ENCODE measurements around the gene IGF1.

The IGF1 gene

DNA sequence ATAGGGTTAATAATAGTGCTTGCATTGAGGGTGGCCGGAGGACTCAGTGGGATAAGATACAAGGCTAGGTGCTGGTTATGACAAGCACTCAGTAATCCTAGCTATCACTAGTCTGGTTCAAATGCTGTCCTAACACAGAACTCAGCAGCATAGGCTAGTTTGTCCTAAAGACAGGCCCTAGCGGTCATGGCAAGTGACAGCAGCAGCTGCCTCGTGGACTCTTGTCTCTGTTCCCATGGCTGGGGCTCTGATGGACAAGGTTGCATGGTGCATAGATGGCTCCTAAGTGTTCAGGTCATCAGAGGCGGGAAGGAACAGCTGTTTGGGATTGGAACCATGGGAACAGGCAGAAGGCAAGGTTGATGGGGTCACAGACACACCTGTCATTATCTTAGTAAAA lies 42.4 kb upstream of the IGF1 start:
- TF ChIP-seq, protein P1, sequence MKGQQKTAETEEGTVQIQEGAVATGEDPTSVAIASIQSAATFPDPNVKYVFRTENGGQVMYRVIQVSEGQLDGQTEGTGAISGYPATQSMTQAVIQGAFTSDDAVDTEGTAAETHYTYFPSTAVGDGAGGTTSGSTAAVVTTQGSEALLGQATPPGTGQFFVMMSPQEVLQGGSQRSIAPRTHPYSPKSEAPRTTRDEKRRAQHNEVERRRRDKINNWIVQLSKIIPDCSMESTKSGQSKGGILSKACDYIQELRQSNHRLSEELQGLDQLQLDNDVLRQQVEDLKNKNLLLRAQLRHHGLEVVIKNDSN (IDR thresholded peaks at IDR 0.05), result no peak
- TF ChIP-seq TEAD4 (IDR thresholded peaks at IDR 0.05) (no peak), CEBPB (IDR thresholded peaks at IDR 0.05) (no peak), NFIC (IDR thresholded peaks at IDR 0.05) (no peak), YY1 (IDR thresholded peaks at IDR 0.05; ENCODE audit: low read depth) (no peak)
- TF ChIP-seq, protein P2, sequence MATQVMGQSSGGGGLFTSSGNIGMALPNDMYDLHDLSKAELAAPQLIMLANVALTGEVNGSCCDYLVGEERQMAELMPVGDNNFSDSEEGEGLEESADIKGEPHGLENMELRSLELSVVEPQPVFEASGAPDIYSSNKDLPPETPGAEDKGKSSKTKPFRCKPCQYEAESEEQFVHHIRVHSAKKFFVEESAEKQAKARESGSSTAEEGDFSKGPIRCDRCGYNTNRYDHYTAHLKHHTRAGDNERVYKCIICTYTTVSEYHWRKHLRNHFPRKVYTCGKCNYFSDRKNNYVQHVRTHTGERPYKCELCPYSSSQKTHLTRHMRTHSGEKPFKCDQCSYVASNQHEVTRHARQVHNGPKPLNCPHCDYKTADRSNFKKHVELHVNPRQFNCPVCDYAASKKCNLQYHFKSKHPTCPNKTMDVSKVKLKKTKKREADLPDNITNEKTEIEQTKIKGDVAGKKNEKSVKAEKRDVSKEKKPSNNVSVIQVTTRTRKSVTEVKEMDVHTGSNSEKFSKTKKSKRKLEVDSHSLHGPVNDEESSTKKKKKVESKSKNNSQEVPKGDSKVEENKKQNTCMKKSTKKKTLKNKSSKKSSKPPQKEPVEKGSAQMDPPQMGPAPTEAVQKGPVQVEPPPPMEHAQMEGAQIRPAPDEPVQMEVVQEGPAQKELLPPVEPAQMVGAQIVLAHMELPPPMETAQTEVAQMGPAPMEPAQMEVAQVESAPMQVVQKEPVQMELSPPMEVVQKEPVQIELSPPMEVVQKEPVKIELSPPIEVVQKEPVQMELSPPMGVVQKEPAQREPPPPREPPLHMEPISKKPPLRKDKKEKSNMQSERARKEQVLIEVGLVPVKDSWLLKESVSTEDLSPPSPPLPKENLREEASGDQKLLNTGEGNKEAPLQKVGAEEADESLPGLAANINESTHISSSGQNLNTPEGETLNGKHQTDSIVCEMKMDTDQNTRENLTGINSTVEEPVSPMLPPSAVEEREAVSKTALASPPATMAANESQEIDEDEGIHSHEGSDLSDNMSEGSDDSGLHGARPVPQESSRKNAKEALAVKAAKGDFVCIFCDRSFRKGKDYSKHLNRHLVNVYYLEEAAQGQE (IDR thresholded peaks at IDR 0.05; ENCODE audit: low read depth), result no peak

DNA sequence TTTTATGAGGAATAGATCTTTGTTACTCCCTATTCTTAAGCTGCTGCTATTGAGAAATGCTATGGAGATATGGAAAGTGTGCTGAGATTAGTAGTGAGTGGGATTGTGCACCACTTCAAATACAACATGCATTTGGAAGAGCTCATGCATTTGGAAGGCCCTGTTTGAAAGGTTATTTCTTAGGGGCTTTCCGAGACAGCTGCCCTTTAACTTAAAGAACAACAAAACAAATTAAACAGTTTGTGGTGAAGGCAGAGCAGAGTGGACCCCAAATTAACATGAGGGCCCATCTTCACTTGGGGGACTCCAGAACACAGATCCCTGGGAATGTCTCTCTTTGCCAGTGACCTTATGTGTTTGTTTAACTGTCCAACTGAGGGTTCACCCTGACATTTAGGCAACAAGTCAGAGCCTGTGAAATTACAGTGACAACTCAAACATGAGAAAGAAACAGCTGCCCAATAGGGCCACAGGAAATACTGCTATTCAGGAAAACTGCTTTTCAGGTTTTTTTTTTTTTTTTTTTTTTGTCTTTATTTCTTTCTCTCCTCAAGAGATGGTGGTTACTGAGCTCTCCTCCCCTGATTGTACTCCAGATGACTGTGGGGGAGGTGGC lies 41.4 kb upstream of the IGF1 start:
- TF ChIP-seq, protein P3, sequence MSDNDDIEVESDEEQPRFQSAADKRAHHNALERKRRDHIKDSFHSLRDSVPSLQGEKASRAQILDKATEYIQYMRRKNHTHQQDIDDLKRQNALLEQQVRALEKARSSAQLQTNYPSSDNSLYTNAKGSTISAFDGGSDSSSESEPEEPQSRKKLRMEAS (IDR thresholded peaks at IDR 0.05), result no peak
- TF ChIP-seq CREB1 (IDR thresholded peaks at IDR 0.05; ENCODE audit: low read depth) (no peak), FOXM1 (IDR thresholded peaks at IDR 0.05; ENCODE audit: borderline replicate concordance, low read depth) (no peak), RAD21 (IDR thresholded peaks at IDR 0.05; ENCODE audit: low read depth) (no peak), ZBTB7A (IDR thresholded peaks at IDR 0.05; ENCODE audit: low read depth) (no peak)

DNA sequence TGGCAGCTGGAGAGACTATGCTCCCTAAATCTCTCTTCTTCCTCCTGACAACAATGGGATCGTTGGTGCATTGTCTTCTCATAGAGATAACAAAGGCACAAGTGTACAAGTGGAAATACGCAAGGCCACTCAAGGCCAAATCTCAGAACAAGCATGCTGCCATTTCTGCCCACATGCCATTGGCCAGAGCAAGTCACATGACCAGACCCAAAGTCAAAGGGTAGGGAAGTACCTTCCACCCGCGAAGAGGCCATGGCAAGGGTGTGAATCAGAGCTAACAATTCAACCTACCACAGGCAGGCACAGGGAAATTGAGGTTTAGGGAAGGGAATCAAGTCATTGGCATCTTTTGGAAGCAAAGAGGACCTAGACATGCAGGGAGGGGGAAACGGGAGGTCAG lies 38.5 kb upstream of the IGF1 start:
- TF ChIP-seq, protein P1 (IDR thresholded peaks at IDR 0.05), result 0 out of 2 replicates have a peak, but pooled peaks have one; percentile 18
- TF ChIP-seq TCF12 (IDR thresholded peaks at IDR 0.05; ENCODE audit: low read depth) (no peak), ZBTB7A (IDR thresholded peaks at IDR 0.05; ENCODE audit: low read depth) (no peak), TAF1 (IDR thresholded peaks at IDR 0.05; ENCODE audit: low read depth) (no peak), TEAD4 (IDR thresholded peaks at IDR 0.05) (no peak), RAD21 (IDR thresholded peaks at IDR 0.05; ENCODE audit: low read depth) (no peak)
- TF ChIP-seq, protein P3 (IDR thresholded peaks at IDR 0.05), result no peak

DNA sequence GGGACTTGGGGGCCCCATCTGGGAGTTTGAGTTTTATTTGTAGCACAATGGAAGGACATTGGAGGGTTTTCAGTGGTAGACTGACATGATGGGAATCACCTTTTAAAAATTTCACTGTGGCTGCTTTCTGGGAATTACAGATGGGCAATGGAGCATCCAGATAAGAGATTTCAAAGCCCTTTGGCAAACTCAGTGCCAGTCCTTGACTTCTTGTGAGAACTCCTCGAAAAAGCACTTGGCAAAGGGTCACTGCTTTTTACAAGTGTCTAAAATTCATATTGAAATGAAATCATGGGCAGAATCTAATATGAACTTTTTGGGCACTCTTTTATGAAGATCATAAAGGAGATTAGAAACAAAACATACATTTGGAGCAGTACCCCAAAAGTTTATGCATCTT lies 34.3 kb upstream of the IGF1 start:
- TF ChIP-seq, protein P1 (IDR thresholded peaks at IDR 0.05), result no peak
- TF ChIP-seq TCF12 (IDR thresholded peaks at IDR 0.05; ENCODE audit: low read depth) (no peak), YY1 (IDR thresholded peaks at IDR 0.05; ENCODE audit: low read depth) (no peak), FOXM1 (IDR thresholded peaks at IDR 0.05; ENCODE audit: borderline replicate concordance, low read depth) (no peak), EP300 (IDR thresholded peaks at IDR 0.05; ENCODE audit: borderline replicate concordance) (no peak), RAD21 (IDR thresholded peaks at IDR 0.05; ENCODE audit: low read depth) (no peak), EGR1 (IDR thresholded peaks at IDR 0.05) (no peak), CREB1 (IDR thresholded peaks at IDR 0.05; ENCODE audit: low read depth) (no peak), NFIC (IDR thresholded peaks at IDR 0.05) (no peak), CEBPB (IDR thresholded peaks at IDR 0.05) (no peak), TEAD4 (IDR thresholded peaks at IDR 0.05) (no peak), TAF1 (IDR thresholded peaks at IDR 0.05; ENCODE audit: low read depth) (no peak), ZBTB7A (IDR thresholded peaks at IDR 0.05; ENCODE audit: low read depth) (no peak)
- TF ChIP-seq, protein P3 (IDR thresholded peaks at IDR 0.05), result no peak
- TF ChIP-seq, protein P2 (IDR thresholded peaks at IDR 0.05; ENCODE audit: low read depth), result no peak

DNA sequence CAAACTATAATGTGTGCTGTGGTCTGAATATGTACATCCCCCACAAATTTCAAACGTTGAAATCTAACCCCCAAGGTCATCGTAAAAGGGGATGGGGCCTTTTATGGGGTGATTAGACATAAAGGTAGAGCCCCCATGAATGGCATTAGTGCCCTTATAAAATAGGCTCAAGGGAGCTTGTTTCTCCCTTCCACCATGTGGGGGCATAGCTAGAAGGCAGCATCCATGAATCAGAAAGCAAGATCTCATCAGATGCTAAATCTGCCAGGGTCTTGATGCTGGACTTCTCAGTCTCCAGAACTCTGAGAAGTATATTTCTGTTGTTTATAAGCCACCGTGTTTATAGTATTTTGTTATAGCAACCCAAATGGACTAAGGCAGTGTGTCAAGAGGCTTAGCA lies 33.4 kb upstream of the IGF1 start:
- no peak for TF ChIP-seq RAD21 (IDR thresholded peaks at IDR 0.05; ENCODE audit: low read depth)
- TF ChIP-seq TEAD4 (IDR thresholded peaks at IDR 0.05), result no peak
- TF ChIP-seq EP300 (IDR thresholded peaks at IDR 0.05; ENCODE audit: borderline replicate concordance), result no peak
- TF ChIP-seq, protein P3 (IDR thresholded peaks at IDR 0.05), result no peak
- TF ChIP-seq TCF12 (IDR thresholded peaks at IDR 0.05; ENCODE audit: low read depth), result no peak
- no peak for TF ChIP-seq TAF1 (IDR thresholded peaks at IDR 0.05; ENCODE audit: low read depth)
- no peak for TF ChIP-seq NFIC (IDR thresholded peaks at IDR 0.05)
- TF ChIP-seq CREB1 (IDR thresholded peaks at IDR 0.05; ENCODE audit: low read depth), result no peak
- TF ChIP-seq CEBPB (IDR thresholded peaks at IDR 0.05), result no peak
- no peak for TF ChIP-seq FOXM1 (IDR thresholded peaks at IDR 0.05; ENCODE audit: borderline replicate concordance, low read depth)
- TF ChIP-seq, protein P2 (IDR thresholded peaks at IDR 0.05; ENCODE audit: low read depth), result no peak
- TF ChIP-seq, protein P1 (IDR thresholded peaks at IDR 0.05), result no peak
- no peak for TF ChIP-seq YY1 (IDR thresholded peaks at IDR 0.05; ENCODE audit: low read depth)
- no peak for TF ChIP-seq EGR1 (IDR thresholded peaks at IDR 0.05)

All from Ishikawa (cell line).